ENCODE results near the gene SNAP23.

Gene SNAP23

DNA sequence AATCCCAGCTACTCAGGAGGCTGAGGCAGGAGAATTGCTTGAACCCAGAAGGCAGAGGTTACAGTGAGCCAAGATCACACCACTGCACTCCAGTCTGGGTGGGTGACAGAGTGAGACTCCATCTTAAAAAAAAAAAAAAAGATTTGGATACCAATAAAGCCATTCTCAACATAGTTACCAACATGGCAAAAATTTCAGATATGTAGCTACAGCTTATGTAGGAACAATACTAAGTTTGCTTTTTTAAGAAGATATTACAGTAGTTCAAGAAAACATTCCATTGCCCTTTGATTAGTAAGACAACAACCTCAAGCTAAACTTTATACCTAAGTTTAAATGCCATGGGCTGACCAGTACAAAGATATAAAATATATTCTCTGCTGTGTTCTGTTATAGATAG lies 38.9 kb upstream of the SNAP23 start:
- DNase-seq (ENCODE audit: extremely low read depth, low read depth), result no peak
- H3K4me3 ChIP-seq (replicated peaks; ENCODE audit: low read depth, low read length), result peak overlapping the region; percentile 38
- TF ChIP-seq, protein P1, sequence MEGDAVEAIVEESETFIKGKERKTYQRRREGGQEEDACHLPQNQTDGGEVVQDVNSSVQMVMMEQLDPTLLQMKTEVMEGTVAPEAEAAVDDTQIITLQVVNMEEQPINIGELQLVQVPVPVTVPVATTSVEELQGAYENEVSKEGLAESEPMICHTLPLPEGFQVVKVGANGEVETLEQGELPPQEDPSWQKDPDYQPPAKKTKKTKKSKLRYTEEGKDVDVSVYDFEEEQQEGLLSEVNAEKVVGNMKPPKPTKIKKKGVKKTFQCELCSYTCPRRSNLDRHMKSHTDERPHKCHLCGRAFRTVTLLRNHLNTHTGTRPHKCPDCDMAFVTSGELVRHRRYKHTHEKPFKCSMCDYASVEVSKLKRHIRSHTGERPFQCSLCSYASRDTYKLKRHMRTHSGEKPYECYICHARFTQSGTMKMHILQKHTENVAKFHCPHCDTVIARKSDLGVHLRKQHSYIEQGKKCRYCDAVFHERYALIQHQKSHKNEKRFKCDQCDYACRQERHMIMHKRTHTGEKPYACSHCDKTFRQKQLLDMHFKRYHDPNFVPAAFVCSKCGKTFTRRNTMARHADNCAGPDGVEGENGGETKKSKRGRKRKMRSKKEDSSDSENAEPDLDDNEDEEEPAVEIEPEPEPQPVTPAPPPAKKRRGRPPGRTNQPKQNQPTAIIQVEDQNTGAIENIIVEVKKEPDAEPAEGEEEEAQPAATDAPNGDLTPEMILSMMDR (IDR thresholded peaks at IDR 0.05; ENCODE audit: low read depth, low read length, missing control alignments), result no peak

DNA sequence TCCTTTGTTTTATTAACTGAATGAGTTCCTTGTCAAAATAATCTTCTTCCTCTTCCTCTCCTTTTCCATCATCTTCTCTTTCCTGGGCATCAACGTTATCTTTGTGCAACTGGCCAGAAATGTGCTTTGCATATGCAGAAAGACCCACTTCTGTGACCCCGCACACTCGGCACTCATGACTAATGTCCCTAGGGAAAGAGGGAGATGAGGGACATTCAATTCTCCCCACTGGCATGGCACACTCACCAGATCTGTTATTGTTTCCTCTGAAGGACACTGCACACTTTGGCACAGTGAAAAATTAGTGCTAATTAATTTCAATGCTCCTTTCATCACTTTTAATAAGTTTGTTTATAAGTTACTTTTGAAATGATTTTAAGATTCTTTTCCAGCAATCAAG lies 38.5 kb upstream of the SNAP23 start:
- peak overlapping the region; percentile 38 for H3K4me3 ChIP-seq (replicated peaks; ENCODE audit: low read depth, low read length)
- no peak for DNase-seq (ENCODE audit: extremely low read depth, low read depth)
- TF ChIP-seq, protein P1 (IDR thresholded peaks at IDR 0.05; ENCODE audit: low read depth, low read length, missing control alignments), result no peak

DNA sequence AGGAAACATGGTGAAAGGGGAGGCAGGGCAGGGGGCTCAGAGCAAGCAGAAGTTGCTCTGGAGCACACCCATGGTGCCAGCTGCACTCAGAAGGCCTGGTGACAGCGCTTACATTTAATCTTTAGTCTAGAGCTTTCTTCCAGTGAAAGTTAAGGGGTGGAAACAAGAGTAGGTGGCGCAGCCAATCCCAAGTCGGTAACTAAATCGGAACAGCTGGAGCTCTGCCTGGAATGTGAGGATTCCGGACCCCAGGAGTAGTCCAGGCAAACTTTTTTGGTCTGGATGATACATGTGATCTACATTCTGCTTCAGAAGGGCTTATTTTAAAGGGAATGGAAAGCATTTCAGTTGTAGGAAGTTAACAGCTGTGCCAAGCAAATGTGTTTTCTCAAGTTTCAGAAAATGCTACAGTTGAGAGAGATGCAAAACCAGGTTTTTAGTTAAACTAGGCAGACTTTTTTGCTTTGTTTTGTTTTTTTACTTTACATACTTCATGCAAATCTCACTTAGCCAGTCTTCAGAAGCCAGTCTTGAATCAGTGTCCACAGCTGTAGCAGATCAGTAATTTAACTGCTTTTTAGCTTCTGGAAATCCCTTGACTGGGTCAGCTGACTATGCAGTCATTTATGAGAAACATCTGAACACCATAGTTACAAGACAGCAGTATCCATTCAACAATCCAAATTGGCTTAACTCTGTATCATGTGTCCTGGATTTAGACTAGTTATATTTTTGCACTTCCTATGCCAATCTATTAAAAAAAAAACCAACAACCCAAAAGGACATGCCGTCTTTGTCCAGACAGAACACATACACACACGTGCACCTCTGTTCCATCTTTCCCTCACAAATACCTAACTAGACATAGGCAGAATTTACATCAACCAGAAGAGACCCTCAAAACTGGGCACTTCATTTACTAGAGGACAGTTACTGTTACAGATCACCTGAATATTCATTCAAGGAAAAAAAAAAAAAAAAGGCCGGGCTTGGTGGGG lies 37.7 kb upstream of the SNAP23 start:
- peak overlapping the region; percentile 38 for H3K4me3 ChIP-seq (replicated peaks; ENCODE audit: low read depth, low read length)
- DNase-seq (ENCODE audit: extremely low read depth, low read depth), result peak; percentile 92
- TF ChIP-seq, protein P1 (IDR thresholded peaks at IDR 0.05; ENCODE audit: low read depth, low read length, missing control alignments), result no peak

DNA sequence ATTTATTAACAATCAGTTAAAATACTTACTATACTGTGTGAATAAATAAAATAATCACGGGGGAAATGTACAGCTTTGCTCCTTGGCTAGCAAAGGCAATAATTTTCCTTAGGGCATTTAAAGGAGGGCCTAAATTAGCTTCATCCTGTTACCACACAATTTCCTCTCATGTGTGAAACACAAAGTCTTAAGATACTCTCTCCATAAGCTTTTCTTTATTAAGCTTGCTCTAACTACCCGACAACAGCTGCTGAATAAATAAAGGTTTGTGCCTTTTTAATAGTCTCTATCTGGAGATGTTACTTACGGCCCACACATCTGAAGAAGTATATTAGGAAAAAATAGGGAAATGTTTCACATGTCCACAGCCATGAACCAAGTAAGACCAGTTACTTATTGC lies 34.2 kb upstream of the SNAP23 start:
- TF ChIP-seq, protein P1 (IDR thresholded peaks at IDR 0.05; ENCODE audit: low read depth, low read length, missing control alignments), result no peak
- DNase-seq (ENCODE audit: extremely low read depth, low read depth), result no peak

DNA sequence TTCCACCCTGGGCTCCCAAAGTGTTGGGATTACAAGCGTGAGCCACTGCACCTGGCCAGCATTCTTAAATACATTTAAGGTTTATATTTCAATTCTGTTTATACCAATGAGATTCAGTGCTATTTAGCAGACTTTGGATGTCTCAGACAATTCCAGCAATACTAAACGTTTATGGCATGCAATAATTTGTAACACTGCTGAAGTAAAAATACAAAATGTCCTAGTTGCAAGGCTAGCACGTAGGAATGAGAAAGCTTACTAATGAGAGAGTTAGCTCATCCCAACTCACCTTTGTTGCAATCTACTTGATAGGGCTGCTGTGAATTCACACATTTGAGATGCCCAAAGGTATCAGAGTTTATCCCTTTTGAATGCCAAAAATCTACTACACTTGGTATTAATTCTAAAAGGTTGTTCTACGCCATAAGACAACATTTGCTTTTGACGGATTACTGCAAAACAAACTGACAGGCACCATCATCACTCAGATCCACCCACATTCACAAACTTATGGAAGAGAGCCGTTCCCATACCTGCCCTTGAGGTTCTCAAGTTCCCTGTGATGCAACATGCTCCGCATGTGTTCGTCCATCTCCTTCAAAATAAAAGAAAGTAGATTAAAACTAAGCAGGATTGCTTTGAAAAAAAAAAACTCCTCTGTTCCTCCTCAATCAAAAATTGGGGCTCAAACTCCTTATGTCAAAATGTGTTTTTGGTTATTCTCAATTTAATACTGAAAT lies 29.7 kb upstream of the SNAP23 start:
- TF ChIP-seq, protein P1 (IDR thresholded peaks at IDR 0.05; ENCODE audit: low read depth, low read length, missing control alignments), result no peak
- no peak for DNase-seq (ENCODE audit: extremely low read depth, low read depth)
- no peak overlapping the region for H3K4me3 ChIP-seq (replicated peaks; ENCODE audit: low read depth, low read length)

More for the DNA sequence above, 34.2 kb upstream of the SNAP23 start:
- H3K4me3 ChIP-seq (replicated peaks; ENCODE audit: low read depth, low read length), result no peak overlapping the region

DNA sequence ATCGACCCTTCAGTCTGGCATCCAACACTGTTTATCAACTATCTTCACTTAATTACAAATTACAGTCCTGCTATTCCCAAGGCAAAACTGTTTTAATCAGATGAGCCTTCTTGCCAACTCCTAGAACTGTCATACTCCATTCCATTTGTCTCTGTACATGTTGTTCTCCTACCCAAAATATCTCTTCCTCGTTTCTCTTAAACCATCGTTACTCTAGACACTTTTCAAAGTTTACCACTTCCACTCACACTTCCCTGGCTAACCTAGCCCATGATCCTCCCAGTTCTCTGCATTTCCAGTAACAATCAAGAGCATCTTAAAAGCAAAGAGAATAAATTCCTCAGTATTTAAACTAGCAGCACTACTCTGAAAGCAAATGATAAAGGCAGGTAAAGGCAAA lies 24.4 kb upstream of the SNAP23 start:
- no peak overlapping the region for H3K4me3 ChIP-seq (replicated peaks; ENCODE audit: low read depth, low read length)
- TF ChIP-seq, protein P1 (IDR thresholded peaks at IDR 0.05; ENCODE audit: low read depth, low read length, missing control alignments), result no peak
- DNase-seq (ENCODE audit: extremely low read depth, low read depth), result no peak

Measured in HFF-Myc (cell line).